Gastrocnemius medialis (tissue), 4 donors: Measurements from ENCODE around the gene AP4M1.
"Not testable (repeated sequence)": the region's sequence is repeated elsewhere in the genome, so short reads cannot be mapped to it uniquely, and the experiment has no call there.

Experiments
- POLR2A ChIP-seq, 2 donors: fragments of 450-650 bp; IDR thresholded peaks; one replicate each; pipeline ENCODE4 v1.6.1; 2017; ENCODE audit warnings: antibody characterized with exemption in 2 of 2, mild to moderate bottlenecking in 2 of 2, moderate library complexity in 2 of 2
- TF ChIP-seq, protein P1 (sequence below), 5 experiments: fragments of 450-650 bp in 3 of 5; fragments of 200-600 bp in 2 of 5; sonication (generic) in 2 of 5; IDR thresholded peaks in 4 of 5; conservative IDR thresholded peaks in 1 of 5; 1 replicate in 4 of 5; 2 replicates in 1 of 5; pipeline ENCODE4 v1.5.1; 2016 to 2019; ENCODE audit warnings: antibody characterized with exemption in 5 of 5, mild to moderate bottlenecking in 3 of 5, moderate library complexity in 3 of 5

DNA sequence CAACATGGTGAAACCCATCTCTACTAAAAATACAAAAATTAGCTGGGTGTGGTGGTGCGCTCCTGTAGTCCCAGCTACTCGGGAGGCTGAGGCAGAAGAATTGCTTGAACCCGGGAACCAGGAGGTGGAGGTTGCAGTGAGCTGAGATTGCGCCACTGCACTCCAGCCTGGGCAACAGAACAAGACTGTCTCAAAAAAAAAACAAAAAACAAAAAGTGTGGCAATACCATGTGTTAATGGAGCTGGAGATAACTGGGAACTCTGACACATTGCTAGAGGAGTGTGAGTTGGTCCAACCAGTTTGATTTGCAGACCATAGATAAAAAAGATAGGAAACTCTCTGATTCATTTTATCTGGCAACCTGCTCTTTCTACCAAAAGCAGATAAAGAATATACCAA is 44.9 kb downstream of the AP4M1 start:
- TF ChIP-seq, protein P1, sequence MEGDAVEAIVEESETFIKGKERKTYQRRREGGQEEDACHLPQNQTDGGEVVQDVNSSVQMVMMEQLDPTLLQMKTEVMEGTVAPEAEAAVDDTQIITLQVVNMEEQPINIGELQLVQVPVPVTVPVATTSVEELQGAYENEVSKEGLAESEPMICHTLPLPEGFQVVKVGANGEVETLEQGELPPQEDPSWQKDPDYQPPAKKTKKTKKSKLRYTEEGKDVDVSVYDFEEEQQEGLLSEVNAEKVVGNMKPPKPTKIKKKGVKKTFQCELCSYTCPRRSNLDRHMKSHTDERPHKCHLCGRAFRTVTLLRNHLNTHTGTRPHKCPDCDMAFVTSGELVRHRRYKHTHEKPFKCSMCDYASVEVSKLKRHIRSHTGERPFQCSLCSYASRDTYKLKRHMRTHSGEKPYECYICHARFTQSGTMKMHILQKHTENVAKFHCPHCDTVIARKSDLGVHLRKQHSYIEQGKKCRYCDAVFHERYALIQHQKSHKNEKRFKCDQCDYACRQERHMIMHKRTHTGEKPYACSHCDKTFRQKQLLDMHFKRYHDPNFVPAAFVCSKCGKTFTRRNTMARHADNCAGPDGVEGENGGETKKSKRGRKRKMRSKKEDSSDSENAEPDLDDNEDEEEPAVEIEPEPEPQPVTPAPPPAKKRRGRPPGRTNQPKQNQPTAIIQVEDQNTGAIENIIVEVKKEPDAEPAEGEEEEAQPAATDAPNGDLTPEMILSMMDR (IDR thresholded peaks at IDR 0.05 in 4 of 5, conservative IDR thresholded peaks at IDR 0.05 in 1 of 5): not testable (repeated sequence)
- TF ChIP-seq POLR2A (IDR thresholded peaks at IDR 0.05): not testable (repeated sequence)
